Measurements from ENCODE around the gene SHC2. TPM values are rescaled to one million over a fixed set of nuclear protein-coding genes. Genes with fewer than 3 reads are reported as not detected.
"Not testable (repeated sequence)": the region's sequence is repeated elsewhere in the genome, so short reads cannot be mapped to it uniquely, and the experiment has no call there.

Gene SHC2
- total RNA-seq, 1 experiment from 2014 or later: 16.6 TPM

GRCh38 chr19:381901-382300 lies 78.9 kb downstream of the SHC2 start:
- not testable (repeated sequence) for H3K56ac ChIP-seq (ENCODE audit: insufficient read length, low read depth, low read length); H3K27ac Mint-ChIP-seq

DNA sequence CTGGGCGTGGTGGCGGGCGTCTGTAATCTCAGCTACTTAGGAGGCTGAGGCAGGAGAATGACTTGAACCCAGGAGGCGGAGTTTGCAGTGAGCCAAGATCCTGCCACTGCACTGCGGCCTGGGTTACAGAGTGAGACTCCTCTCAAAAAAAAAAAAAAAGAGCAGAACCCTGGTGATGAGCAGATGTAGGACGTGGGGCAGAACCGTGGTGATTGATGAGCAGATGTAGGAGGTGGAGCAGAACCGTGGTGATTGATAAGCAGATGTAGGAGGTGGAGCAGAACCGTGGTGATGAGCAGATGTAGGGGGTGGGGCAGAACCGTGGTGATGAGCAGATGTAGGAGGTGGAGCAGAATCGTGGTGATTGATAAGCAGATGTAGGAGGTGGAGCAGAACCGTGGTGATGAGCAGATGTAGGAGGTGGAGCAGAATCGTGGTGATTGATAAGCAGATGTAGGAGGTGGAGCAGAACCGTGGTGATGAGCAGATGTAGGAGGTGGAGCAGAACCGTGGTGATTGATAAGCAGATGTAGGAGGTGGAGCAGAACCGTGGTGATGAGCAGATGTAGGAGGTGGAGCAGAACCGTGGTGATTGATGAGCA lies 80.1 kb downstream of the SHC2 start:
- H3K4me2 ChIP-seq (ENCODE audit: insufficient read depth, insufficient read length, low read length); H4K20me1 ChIP-seq (ENCODE audit: control insufficient read depth, insufficient read depth, insufficient read length); H3K9me3 ChIP-seq (ENCODE audit: control insufficient read depth, low read depth, low read length); H4K91ac ChIP-seq (ENCODE audit: insufficient read length, low read depth, low read length); H3K27ac Mint-ChIP-seq; H3K14ac ChIP-seq (ENCODE audit: insufficient read depth, low read length); H2BK15ac ChIP-seq (ENCODE audit: low read depth, low read length); H3K56ac ChIP-seq (ENCODE audit: insufficient read length, low read depth, low read length); H2BK120ac ChIP-seq (ENCODE audit: low read depth, low read length, poor library complexity, severe bottlenecking); H3K27ac ChIP-seq (ENCODE audit: insufficient read length, low read depth, low read length); H3T11ph ChIP-seq (ENCODE audit: low read length); H3K18ac ChIP-seq (ENCODE audit: insufficient read length, low read depth, low read length); H3K36me3 Mint-ChIP-seq (ENCODE audit: insufficient read depth in 1 of 3, low read depth in 3 of 3); DNase-seq; H2BK12ac ChIP-seq (ENCODE audit: insufficient read length, low read depth, low read length); H4K5ac ChIP-seq (ENCODE audit: insufficient read length, low read depth, low read length); H3K79me2 ChIP-seq (ENCODE audit: insufficient read depth, low read length); H2AK5ac ChIP-seq (ENCODE audit: insufficient read length, low read length); H3K79me1 ChIP-seq (ENCODE audit: insufficient read depth, low read depth, low read length, poor library complexity, severe bottlenecking); H3K27me3 ChIP-seq (ENCODE audit: insufficient read depth, low read length); H3K4me1 ChIP-seq (ENCODE audit: insufficient read depth, low read length); H2BK5ac ChIP-seq (ENCODE audit: insufficient read length, low read length); H2AFZ ChIP-seq (ENCODE audit: low read length); H4K8ac ChIP-seq (replicated peaks; ENCODE audit: insufficient read length, low read depth, low read length); H3K4ac ChIP-seq (ENCODE audit: low read depth, low read length); H3K23me2 ChIP-seq (ENCODE audit: insufficient read length, low read depth, low read length, poor library complexity, severe bottlenecking); H2BK20ac ChIP-seq (ENCODE audit: low read depth, low read length, poor library complexity, severe bottlenecking); H3K9ac ChIP-seq (ENCODE audit: extremely low read depth, insufficient read length, low read length); H3K4me3 Mint-ChIP-seq; H3K23ac ChIP-seq (ENCODE audit: insufficient read length, low read depth, low read length): not testable (repeated sequence)
- Mint-ChIP-seq H3K27me3 (ENCODE audit: low read depth) (peaks cover 41% of the 10 kb centered on the region), H3K9me3 (peaks cover 15 to 27% of the 10 kb centered on the region in 2 experiments), H3K4me1 (peaks cover 16 to 25% of the 10 kb centered on the region in 2 experiments)
- WGBS (ENCODE audit: extremely low coverage, insufficient read length, low lambda C conversion rate): no CpG with 5 or more reads among the region's 17 CpGs

More at GRCh38 chr19:381901-382300, 78.9 kb downstream of the SHC2 start:
- not testable (repeated sequence) for H4K91ac ChIP-seq (ENCODE audit: insufficient read length, low read depth, low read length); H3K9me3 ChIP-seq (ENCODE audit: control insufficient read depth, low read depth, low read length); H3K4me3 Mint-ChIP-seq; H3K23ac ChIP-seq (ENCODE audit: insufficient read length, low read depth, low read length); H4K20me1 ChIP-seq (ENCODE audit: control insufficient read depth, insufficient read depth, insufficient read length); H4K8ac ChIP-seq (replicated peaks; ENCODE audit: insufficient read length, low read depth, low read length); H3K27ac ChIP-seq (ENCODE audit: insufficient read length, low read depth, low read length); H2BK15ac ChIP-seq (ENCODE audit: low read depth, low read length); H3K14ac ChIP-seq (ENCODE audit: insufficient read depth, low read length); H3K4ac ChIP-seq (ENCODE audit: low read depth, low read length); H2AFZ ChIP-seq (ENCODE audit: low read length); H3K79me2 ChIP-seq (ENCODE audit: insufficient read depth, low read length); H4K5ac ChIP-seq (ENCODE audit: insufficient read length, low read depth, low read length); H2BK20ac ChIP-seq (ENCODE audit: low read depth, low read length, poor library complexity, severe bottlenecking); DNase-seq; H3K36me3 Mint-ChIP-seq (ENCODE audit: insufficient read depth in 1 of 3, low read depth in 3 of 3); H3K27me3 ChIP-seq (ENCODE audit: insufficient read depth, low read length); H3K4me1 ChIP-seq (ENCODE audit: insufficient read depth, low read length); H3K23me2 ChIP-seq (ENCODE audit: insufficient read length, low read depth, low read length, poor library complexity, severe bottlenecking); H2BK5ac ChIP-seq (ENCODE audit: insufficient read length, low read length); H2BK12ac ChIP-seq (ENCODE audit: insufficient read length, low read depth, low read length); H3K9ac ChIP-seq (ENCODE audit: extremely low read depth, insufficient read length, low read length); H3T11ph ChIP-seq (ENCODE audit: low read length); H2AK5ac ChIP-seq (ENCODE audit: insufficient read length, low read length); H2BK120ac ChIP-seq (ENCODE audit: low read depth, low read length, poor library complexity, severe bottlenecking); H3K18ac ChIP-seq (ENCODE audit: insufficient read length, low read depth, low read length); H3K4me2 ChIP-seq (ENCODE audit: insufficient read depth, insufficient read length, low read length); H3K79me1 ChIP-seq (ENCODE audit: insufficient read depth, low read depth, low read length, poor library complexity, severe bottlenecking)
- peaks cover 26 to 33% of the 10 kb centered on the region in 2 experiments for H3K4me1 Mint-ChIP-seq
- no CpG with 5 or more reads among the region's 11 CpGs for WGBS (ENCODE audit: extremely low coverage, insufficient read length, low lambda C conversion rate)
- H3K9me3 Mint-ChIP-seq: peaks cover 15 to 27% of the 10 kb centered on the region in 2 experiments
- peaks cover 43% of the 10 kb centered on the region for H3K27me3 Mint-ChIP-seq (ENCODE audit: low read depth)
